HepG2 (cell line): Measurements from ENCODE around the gene RBM18. TPM values are rescaled to one million over a fixed set of nuclear protein-coding genes. Genes with fewer than 3 reads are reported as not detected.

Source experiments
- HNRNPK ChIP-seq: fragments of 200-400 bp; formaldehyde crosslinking; IDR thresholded peaks from 2 replicates; pipeline ENCODE4 v1.6.1; 2018; ENCODE audit warnings: low read length, low read depth, moderate library complexity, mild to moderate bottlenecking; ENCODE audit not compliant: poor library complexity, severe bottlenecking
- IKZF1 ChIP-seq: fragments of 450-650 bp; IDR thresholded peaks from 2 replicates; pipeline ENCODE4 v1.7.1; 2016
- KLF15 ChIP-seq: sonication (generic); formaldehyde crosslinking; IDR thresholded peaks from 2 replicates; pipeline ENCODE4 v1.8.1; 2023; ENCODE audit warnings: borderline replicate concordance, mild to moderate bottlenecking, inconsistent platforms, missing genetic modification reagents, mixed read lengths
- MEIS1 ChIP-seq: sonication (generic); formaldehyde crosslinking; IDR thresholded peaks from 2 replicates; pipeline ENCODE4 v1.9.0; 2021; ENCODE audit warnings: mild to moderate bottlenecking, missing genetic modification reagents, moderate library complexity, borderline replicate concordance
- MLXIP ChIP-seq: sonication (generic); formaldehyde crosslinking; IDR thresholded peaks from 2 replicates; pipeline ENCODE4 v1.9.0; 2021; ENCODE audit warnings: missing genetic modification reagents, borderline replicate concordance
- MTF2 ChIP-seq: sonication (generic); formaldehyde crosslinking; IDR thresholded peaks from 2 replicates; pipeline ENCODE4 v1.5.0; 2020; ENCODE audit warnings: missing genetic modification reagents, borderline replicate concordance
- MYC ChIP-seq: sonication (generic); formaldehyde crosslinking; IDR thresholded peaks from 2 replicates; pipeline ENCODE4 v1.9.0; 2021; ENCODE audit warnings: missing genetic modification reagents, borderline replicate concordance
- MYPOP ChIP-seq: sonication (generic); formaldehyde crosslinking; IDR thresholded peaks from 2 replicates; pipeline ENCODE4 v1.8.1; 2023; ENCODE audit warnings: mild to moderate bottlenecking, moderate library complexity, missing genetic modification reagents
- NCOA2 ChIP-seq: sonication (generic); formaldehyde crosslinking; IDR thresholded peaks from 2 replicates; pipeline ENCODE4 v1.8.0; 2022; ENCODE audit warnings: inconsistent platforms
- NFRKB ChIP-seq: fragments of 450-650 bp; IDR thresholded peaks from 2 replicates; pipeline ENCODE4 v1.6.1; 2017
- PPARG ChIP-seq: conservative IDR thresholded peaks from 2 replicates; pipeline ENCODE4 v1.6.1; 2016; ENCODE audit warnings: missing biosample characterization, missing genetic modification reagents
- PRDM10 ChIP-seq: sonication (generic); formaldehyde crosslinking; IDR thresholded peaks from 2 replicates; pipeline ENCODE4 v1.4.0; 2020; ENCODE audit warnings: low read depth, missing genetic modification reagents
- SOX13 ChIP-seq, 3 experiments: fragments of 450-650 bp in 1 of 3; sonication (generic) in 1 of 3; formaldehyde crosslinking in 1 of 3; IDR thresholded peaks in 2 of 3; conservative IDR thresholded peaks in 1 of 3; 2 replicates each; pipeline versions ENCODE4 v1.5.0 to v1.6.1; 2016 to 2020; ENCODE audit warnings: antibody characterized with exemption in 1 of 3, mild to moderate bottlenecking in 1 of 3, missing compliant biosample characterization in 1 of 3, missing genetic modification reagents in 1 of 3, moderate library complexity in 1 of 3
- SRY ChIP-seq: sonication (generic); formaldehyde crosslinking; IDR thresholded peaks from 2 replicates; pipeline ENCODE4 v1.8.0; 2022; ENCODE audit warnings: mild to moderate bottlenecking, missing genetic modification reagents
- ZBTB21 ChIP-seq: sonication (generic); formaldehyde crosslinking; IDR thresholded peaks from 2 replicates; pipeline ENCODE4 v1.4.0; 2020; ENCODE audit warnings: missing genetic modification reagents
- ZC3H13 ChIP-seq: sonication (generic); formaldehyde crosslinking; IDR thresholded peaks from 2 replicates; pipeline ENCODE4 v1.8.1; 2023; ENCODE audit warnings: mild to moderate bottlenecking, missing genetic modification reagents, moderate library complexity
- ZNF552 ChIP-seq: sonication (generic); formaldehyde crosslinking; IDR thresholded peaks from 2 replicates; pipeline ENCODE4 v1.9.0; 2022; ENCODE audit warnings: missing genetic modification reagents, mild to moderate bottlenecking, borderline replicate concordance
- ZNF589 ChIP-seq: sonication (generic); formaldehyde crosslinking; conservative IDR thresholded peaks from 2 replicates; pipeline ENCODE4 v1.8.0; 2022; ENCODE audit warnings: mild to moderate bottlenecking, moderate library complexity, missing genetic modification reagents
- ZNF691 ChIP-seq: sonication (generic); formaldehyde crosslinking; IDR thresholded peaks from 2 replicates; pipeline ENCODE4 v1.4.0; 2020; ENCODE audit warnings: missing genetic modification reagents, low read depth, mild to moderate bottlenecking, borderline replicate concordance
- ZNF75D ChIP-seq: sonication (generic); formaldehyde crosslinking; IDR thresholded peaks from 2 replicates; pipeline ENCODE4 v1.8.1; 2023; ENCODE audit warnings: missing genetic modification reagents, mild to moderate bottlenecking, borderline replicate concordance
- polyA plus RNA-seq, 8 experiments: library from polyadenylated mRNA; depleted of rRNA in 3 of 8; stranded (reverse) in 7 of 8; unstranded in 1 of 8; fragments of >200 nt; fragmentation: Illumina TruSeq in 4 of 8; extraction: Trizol in 4 of 8; gene quantifications; 2 replicates each; pipeline versions ENCODE4 v1.2.1 to v1.2.3, GENCODE V29; 2011 to 2016; ENCODE audit warnings: low read depth in 4 of 8, missing spikeins in 1 of 8, mixed read lengths in 1 of 8; ENCODE audit not compliant: insufficient read depth in 1 of 8
- total RNA-seq, 5 experiments: library from RNA; depleted of rRNA; stranded (reverse); fragments of >200 nt; fragmentation: Illumina TruSeq; extraction: Trizol; gene quantifications; 2 replicates each; pipeline ENCODE4 v1.2.3, GENCODE V29; 2016; ENCODE audit warnings: low read depth in 1 of 5

RBM18 gene
- total and polyA plus RNA-seq, 2 of the 13 experiments (the other 11 are each of a cell fraction or from before 2014, with no cell fraction given) = 12.6 to 16.6 TPM

- TF ChIP-seq SOX13 (IDR thresholded peaks at IDR 0.05) (no peak), SOX13 (CRISPR knock-in tag; conservative IDR thresholded peaks at IDR 0.05 in 1 of 2, IDR thresholded peaks at IDR 0.05 in 1 of 2) (no peak), ZNF552 (CRISPR knock-in tag) (peak; percentile 65; the same call in 1 of the 2 replicates), MYPOP (peak; percentile 48; the same call in 1 of the 2 replicates), NCOA2 (CRISPR knock-in tag) (no peak), ZBTB21 (no peak), PPARG (CRISPR knock-in tag) (no peak), IKZF1 (no peak), MEIS1 (no peak), ZNF691 (CRISPR knock-in tag) (no peak), ZC3H13 (CRISPR knock-in tag) (no peak), MTF2 (CRISPR knock-in tag) (0 out of 2 replicates have a peak, but pooled peaks have one; percentile 69), ZNF75D (CRISPR knock-in tag) (no peak), SRY (no peak), MYC (CRISPR knock-in tag) (peak; percentile 76), NFRKB (no peak), ZNF589 (CRISPR knock-in tag) (0 out of 2 replicates have a peak, but pooled peaks have one; percentile 50), HNRNPK (no peak), KLF15 (CRISPR knock-in tag) (0 out of 2 replicates have a peak, but pooled peaks have one; percentile 35), PRDM10 (CRISPR knock-in tag) (no peak), MLXIP (CRISPR knock-in tag) (no peak)
Observed at GRCh38 chr9:122213589-122214413, 50.8 kb downstream of the RBM18 start (continued).
